Stimulated activated CD4-positive, alpha-beta T cell treated with anti-CD3 and anti-CD28 coated beads, Interleukin-1b, Interleukin-23, amount 100 ng/mL, for 24 hours (primary cell): Measurements from ENCODE around the gene APOC3.
A peak's percentile ranks its signal among the peaks of the same experiment; 100 is the strongest.

Experiments used
- DNase-seq, 4 experiments: peaks; one replicate each; pipeline ENCODE4 v3.0.0-alpha.2; 2020; ENCODE audit warnings: low read depth in 4 of 4, low spot score in 1 of 4

APOC3 gene

DNA sequence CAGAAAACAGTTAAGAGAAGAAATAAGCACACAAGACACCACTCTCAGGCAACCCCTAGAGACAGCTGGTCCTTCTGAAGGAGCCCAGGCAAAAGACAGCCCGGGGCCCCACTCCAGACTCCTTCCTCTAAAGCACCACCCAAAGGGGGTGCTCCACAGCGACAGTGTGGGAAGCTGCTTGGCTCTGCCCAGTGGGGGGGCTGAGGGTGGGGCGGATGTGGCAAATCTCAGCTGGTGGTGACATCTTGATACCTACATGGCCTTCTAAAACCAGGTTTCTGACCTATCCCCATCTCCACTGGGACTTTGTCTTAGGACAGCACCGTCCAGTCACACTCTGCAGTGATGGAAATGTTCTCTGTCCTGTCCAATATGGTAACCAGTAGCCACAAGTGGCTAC is 17.9 kb downstream of the APOC3 start:
- no peak for DNase-seq

DNA sequence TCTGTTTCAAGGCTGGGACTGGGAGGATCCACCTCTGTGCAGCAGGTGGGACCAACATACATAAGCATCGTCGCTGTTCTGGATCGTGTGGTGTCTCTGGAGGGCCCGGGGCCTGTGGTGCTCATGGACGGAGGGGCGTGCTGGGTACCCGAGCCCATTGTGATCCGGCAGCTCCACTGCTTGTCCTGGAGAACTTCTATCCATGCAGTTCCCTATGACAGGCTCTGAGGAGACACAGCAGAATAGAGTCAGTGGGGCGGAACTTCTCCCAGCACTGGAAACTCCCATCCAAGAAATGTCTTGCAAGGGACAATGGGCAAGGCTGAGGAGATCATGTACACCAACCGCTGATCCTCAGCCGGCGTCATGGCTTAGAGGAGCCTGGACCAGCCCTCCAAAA is 19.4 kb downstream of the APOC3 start:
- no peak for DNase-seq

DNA sequence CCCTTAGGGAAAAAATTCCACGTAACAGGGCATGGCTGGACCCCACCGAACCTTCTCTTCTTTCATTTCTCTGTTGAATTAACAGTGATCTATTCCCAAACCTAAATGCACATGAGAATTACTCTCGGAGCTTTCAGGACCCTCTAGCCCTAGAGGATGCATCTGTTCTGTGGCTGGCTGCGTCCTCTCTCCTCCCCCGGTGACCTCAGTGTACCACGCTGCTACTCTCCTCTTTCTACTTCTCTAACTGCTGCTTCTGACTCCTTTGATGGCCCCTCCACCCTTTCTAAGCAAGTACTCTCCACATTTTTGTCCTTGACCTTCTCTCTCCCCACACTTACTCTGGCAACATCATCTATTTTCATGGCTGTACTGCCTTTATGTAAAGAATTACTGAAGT is 19.8 kb downstream of the APOC3 start:
- DNase-seq = no peak

DNA sequence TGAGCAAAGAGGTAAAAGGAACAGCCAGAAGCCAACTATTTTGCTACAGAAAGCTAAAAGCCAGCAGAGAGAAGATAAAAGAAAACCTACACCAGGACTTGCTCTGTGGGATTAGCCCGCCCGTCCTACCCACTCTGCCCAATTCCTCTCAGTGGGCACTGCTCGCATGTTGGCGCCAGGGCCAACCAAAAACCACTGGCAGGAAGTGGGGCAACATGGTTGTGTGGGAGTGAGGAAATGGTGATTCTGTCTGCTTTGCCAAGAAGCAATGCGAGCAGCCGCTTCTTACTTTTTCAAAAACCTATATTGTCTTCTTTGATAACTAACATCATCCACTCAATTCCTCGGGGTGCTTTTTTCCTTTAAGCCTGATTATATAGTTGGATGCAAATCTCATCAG is 21.9 kb downstream of the APOC3 start:
- peak in 1 of 4 experiments; percentile 17 for DNase-seq

DNA sequence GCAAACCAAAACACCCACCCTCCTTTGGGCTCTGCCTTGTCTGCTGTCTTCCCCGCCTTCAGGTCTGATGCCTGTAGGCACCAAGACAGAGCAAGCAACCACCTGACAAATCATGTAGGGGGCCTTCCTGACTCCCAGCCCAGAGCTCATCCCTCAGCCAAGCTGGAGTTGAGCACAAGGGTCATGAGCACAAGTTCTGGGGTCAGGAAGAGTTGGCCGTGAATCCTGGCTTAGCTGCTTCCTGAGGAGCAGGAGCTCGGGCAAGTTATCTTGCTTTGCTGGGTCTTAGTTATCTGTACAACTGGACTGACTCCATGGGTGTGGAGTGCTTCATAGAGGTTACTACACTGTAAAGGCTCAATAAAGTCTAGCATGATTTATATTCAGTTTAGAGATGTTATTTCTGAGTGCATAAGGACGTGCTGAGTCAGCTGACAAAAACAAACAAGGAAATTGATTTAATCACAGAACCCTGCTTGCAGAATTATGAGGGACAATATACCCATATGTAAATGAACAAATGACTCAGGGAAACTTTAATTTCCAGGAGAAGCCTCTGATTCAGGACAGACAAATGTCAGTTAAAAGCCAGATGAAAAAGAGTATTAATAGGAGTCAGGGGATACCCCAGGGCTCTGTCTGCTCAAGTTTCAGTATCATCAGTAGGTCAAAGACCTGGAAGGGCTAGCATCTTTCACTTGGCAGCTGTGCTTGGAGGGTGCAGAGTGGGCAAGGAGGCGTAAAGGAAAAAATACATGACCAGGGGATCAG is 22.7 kb downstream of the APOC3 start:
- DNase-seq = no peak

DNA sequence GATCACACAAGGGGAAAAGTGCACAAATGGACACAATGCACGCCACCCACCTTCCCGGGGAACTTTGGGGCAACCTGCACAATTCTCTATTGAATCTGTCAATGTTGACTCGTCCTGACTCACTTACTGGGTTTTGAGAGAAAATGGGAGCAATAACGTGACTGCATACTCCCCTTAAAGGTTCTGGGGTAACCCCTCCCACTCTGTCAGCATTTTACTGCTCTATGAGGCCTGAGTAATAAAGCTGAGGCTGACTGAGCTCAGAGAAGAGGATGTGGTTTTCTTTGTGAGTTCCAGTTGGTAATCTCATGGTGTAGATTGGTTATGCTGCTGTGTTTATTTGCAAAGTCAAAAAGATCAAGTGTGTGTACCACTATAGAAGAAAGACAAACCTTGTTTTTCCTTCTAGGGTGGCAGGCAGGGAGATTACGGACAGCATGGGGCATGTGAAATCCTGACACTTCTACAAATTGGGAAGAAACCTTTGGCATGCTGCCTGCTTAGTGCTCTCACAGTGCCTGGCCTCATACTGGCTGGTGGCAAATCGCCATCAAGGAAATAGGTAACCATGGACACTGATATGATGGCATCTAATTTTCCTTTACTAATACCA is 23.9 kb downstream of the APOC3 start:
- DNase-seq = peak in 2 of 4 experiments; percentile 31 to 37

DNA sequence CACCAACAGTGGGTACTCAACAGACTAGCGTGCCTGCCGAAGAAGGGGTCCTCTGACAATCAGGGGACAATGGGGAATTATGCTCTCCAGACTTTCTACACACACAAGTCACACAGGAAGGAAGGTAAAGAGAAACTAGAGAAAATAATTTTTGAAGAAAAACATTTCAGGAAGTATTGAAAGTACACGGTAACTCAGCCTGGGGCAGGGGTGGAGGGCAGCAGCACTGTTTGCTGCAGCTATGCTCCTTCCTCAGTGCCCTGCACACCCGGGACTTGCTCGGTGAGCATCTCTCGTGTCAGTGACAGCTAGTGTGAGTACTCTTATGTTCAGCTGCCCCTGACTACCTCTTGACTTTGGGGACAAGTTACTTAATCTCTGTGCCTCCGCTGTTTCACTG is 25.7 kb downstream of the APOC3 start:
- DNase-seq = no peak

DNA sequence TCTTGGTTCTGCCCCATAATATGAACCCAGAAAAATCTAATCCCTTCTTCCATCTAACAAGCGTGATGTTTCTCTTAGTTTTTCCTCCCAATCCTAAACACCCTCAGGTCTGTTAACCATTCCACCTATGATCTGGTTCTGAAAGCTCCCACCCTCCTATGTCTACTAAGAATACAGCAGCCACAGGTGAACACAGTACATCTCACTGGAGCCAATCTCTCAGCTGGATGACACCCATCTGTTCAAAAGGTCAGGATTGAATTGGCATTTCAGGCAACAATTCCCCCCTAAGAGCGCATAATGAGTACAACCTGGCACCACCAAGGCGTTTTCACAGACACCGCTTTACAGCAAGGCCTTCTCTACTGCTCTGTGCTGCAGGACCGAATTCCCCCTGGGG is 26.7 kb downstream of the APOC3 start:
- DNase-seq = no peak

DNA sequence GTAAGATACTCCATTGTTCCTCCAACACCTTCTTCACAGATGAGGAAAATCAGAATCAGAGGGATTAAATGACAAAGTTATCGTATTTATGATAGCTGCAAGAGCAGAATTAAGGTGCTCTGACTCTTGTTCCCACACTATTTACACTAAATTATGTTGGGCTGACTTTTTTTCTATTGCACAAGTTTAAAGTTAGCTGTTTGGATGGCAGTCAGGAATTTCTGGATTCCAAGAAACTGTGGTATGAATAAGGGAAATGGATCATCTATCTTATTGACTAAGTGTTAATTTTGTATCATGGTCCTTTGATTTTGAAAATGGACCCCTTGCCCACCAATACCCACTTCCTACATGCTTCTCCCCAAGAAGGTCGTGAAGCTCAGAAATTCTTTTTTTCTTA is 27.6 kb downstream of the APOC3 start:
- no peak for DNase-seq

DNA sequence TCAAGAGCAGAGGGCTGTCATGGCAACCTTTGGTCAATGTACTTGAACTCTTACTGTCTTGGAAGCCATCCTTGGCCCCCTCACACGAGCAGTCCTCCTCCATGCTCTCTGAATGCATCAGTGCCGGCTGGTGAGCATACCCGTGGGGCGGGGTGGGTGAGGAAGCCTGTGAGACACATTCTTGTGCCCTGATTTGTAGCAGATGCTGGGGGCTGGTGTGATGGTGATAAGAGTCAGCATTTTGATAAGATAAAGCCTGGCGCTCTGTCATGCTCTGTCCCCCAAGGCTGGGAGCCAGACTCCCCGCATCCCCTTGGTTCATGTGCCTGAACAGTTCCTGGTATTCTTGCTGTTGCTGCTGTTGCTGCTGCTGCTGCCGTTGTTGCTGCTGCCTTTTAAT is 28.2 kb downstream of the APOC3 start:
- no peak for DNase-seq

DNA sequence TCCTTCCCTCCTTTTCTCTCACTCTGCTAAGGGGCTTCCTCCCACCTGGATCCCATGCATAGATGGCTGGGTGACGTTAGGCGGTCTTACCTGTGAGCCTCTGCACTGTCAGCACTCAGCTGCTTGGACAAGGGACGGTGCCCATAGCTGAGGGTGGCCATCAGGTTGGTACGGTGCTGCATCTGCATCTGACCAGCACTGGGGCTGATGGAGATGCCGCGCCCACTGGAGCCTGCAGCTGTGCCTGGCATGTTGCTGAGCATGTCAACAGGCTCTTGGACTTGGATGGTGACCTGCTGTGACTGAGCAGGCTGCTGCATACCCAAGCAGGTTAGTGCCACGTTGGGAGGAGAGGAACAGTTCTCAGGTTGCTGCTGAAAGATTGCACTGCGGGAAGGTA is 29.5 kb downstream of the APOC3 start:
- no peak for DNase-seq

DNA sequence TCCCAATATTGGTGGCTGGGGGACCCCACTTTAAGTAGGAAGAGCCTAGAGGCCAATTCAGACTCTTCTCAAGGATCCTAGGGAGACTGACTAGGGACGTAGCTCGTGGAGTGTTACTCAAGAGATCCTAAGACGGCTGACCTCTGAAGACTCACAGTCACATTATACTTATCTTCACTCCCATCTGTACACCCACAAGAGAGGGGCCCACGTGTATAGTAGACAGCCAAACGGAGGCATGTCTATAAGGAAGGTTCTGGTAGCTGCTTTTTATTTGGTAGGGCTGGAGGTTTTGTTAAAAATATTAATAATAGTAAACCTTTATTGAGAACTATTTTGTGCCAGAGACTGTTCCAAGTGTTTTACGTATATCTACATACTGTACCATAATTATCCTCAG is 30.6 kb downstream of the APOC3 start:
- DNase-seq = no peak

DNA sequence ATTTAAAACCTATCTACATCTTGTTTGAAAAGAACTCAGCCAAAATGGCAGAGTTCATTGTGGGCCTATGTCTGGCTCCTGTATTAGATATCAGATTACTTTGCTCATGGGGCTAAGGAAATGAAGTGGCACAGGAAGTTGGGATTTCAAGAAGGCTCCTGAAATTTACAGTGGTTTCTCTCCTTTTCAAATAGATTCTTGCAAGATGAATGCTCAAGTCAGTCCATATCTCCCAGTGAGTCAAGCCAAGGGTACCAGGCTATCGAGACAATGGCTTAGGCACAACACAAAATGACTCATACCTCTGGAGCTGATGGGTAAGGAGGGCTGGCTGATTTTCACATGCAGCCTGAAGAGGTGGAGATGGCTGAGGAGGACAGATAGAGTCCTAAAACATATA is 31.8 kb downstream of the APOC3 start:
- no peak for DNase-seq

DNA sequence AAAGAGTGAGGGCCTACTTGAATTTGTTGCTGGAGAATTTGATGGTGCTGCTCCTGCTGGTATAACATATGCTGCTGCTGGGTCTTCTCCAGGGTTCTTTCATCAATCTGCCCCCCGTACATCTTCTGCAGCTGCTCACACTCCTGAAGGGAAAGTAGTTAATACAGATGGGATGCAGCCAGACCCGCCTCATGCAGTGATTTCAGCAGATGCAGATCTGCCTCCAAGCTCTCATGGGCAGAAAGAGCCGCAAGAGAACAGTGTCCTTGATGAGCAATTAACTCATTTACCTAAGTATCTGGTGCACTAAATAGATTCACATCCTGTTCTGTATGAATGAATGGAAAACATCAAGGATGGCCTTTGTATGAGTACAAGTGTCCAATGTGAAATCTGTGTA is 32.5 kb downstream of the APOC3 start:
- no peak for DNase-seq

DNA sequence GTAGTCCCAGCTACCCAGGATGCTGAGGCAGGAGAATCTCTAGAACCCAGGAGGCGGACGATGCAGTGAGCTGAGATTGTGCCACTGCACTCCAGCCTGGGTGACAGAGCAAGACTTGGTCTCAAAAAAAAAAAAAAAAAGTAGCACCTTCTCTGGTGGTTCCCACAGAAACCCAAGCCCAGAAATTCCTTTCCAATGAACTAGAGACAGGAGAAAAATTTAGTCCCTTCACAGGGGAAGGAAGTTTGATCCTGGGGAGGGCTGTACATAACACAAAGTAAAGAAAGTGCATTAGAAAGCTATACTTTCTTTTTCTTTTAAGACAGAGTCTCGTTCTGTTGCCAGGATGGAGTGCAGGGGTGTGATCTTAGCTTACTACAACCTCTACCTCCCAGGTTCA is 33.2 kb downstream of the APOC3 start:
- no peak for DNase-seq

DNA sequence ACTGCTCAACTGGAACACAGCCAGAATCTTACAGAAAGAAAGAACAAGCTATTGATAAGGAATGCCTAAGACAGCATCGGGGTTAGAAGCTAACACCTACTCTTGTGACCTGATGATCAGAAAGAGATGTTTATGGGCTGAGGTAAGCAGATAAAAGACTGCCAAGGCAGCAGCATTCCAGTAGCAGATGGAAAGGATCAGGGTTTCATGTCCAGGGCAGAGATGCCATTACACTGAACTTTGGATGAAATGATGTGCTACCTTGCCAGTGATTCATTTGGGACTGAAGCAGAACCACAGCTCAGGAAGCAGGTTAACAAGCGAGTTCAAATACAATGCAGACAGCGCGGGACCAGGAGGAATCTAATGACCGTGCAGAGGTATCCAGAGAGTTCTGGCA is 34.8 kb downstream of the APOC3 start:
- no peak for DNase-seq

DNA sequence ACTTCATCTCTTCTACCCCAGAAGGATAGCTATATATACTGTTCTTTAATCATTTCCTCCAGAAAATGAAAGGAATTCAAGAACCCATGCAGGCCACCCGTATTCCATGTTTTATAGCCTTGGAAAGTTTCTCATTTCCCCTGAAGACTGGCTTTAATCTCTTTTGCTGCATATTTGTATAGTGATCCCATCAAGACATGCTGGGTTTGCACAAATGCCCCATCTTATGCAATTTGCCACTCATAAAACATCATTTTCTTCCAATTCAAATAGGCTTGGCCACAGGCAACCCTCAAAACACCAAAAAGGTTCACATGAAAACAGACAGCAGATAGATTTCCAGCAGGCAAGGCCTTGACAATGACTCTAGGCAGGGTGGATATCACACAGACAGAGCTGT is 36.0 kb downstream of the APOC3 start:
- DNase-seq = no peak

DNA sequence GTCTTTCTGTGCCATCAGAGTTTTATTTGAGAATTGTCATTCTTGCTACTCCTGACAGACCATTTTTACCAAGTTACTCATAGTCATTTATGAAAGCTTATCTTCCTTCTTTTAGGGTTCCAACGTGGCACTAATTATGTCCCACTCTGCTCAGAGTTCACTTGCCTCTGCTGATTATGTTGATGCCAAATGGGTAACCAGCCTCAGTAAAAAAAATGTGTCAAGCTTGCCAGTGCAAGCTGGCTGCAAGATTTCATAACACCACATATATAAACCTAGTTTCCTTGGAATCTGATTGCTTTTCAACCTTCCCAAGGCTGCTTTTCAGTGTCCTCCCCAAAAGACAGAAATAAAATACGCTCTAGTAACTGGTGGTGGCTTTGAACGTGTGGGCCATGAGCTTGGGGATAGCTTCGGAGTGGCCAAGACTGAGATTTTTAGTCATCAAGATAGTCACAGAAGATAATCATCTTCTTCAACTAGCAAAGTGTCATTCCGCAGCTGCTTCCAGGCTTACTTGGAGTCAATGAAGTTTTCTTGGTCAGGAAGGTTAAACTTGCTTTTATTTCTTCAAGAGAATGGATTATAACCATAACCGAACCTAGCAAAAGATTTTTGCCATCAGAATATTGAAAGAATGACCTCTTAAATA is 37.2 kb downstream of the APOC3 start:
- DNase-seq = no peak

DNA sequence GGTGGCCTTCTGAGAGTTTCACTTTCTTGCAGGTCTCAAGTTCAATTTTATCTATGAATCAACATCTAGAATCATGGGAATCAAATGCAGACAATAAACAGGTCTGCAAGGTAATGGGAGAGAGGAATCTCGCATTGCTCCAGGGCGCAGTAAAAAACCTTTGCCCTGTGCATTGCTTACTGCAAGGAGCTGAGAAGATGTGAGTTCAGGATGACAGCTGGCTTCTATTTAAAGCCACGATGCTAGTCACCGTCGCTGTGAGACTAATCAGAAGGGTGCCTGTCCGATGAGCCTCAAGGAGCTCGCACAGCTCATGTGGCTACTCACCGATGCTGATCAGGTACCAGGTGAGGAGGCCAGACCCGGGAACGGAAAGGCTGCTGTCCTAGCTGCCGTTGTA is 37.9 kb downstream of the APOC3 start:
- DNase-seq = no peak

DNA sequence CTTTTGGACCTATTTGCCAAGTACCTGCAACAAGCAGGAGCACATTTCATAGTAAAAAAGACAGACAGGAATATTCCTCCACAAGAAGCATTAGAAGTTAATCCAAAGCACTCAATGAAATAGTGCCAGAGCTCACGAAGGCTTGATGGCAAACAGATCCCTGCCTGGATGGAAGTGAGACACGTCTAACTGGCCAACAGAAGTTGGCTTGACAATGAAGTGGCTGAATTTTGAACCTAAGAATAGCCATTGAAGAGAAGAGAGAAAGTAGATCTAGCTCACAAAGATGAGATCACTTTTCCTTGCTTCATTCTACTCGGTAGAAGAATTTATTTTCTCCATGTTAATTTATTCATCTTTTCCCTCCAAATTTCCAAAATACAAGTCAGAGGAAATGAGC is 38.4 kb downstream of the APOC3 start:
- no peak for DNase-seq

DNA sequence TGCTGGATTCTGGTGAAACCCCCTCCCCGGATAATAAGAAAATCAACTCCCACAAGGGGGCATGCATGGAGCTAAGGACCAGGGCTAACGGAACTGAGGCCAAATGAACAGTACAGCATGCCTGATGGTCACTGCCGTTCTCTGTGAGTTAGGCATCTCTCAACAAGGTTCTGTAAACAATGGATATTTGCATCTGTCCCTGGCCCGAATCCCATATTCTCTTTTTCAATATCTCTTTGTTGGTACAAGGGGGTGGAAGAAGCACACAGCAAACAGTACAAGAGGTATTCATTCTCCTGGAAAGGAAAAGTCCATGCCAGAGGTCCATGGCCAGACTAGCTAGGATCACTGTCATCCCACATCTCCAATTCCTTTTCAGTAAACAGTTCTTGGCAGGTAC is 39.9 kb downstream of the APOC3 start:
- DNase-seq = no peak

DNA sequence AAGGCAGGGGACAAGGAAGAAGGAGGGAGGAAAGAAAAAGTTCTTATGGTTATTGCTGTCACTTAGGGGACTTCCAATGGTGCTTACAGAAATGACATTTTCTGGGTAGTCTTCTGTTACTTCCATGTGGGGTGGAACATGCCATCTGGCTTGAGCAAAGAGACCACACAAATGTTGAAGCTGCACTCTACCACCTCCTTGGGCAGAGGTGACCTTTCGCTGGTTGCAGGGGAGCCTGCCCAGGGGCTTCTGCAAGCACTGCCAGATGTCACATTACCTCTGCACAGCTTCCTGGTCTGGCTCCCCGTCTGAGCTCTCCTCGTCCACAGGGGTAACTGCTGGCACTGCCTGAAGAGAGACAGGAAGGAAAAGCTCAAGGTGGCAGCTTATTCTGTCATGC is 40.3 kb downstream of the APOC3 start:
- no peak for DNase-seq

DNA sequence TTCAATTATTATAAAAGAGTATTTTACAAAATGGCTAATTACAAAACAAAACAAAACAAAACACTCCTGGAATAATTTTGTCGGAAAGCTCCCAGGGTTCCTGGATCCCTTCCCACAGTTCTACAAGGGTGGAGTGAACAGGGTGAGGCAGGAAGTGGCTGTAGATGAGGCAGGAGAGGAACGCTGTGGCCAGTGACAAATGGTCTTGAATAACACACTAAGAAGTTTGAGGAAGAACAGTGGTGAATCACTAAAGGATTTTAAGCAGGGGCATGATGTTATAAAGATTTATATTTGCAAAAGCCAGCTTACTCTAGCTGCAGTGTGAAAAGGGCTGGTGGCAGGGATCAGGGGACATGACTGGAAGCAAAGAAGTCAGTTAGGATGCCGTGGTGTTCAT is 41.5 kb downstream of the APOC3 start:
- no peak for DNase-seq
